HEK293 (cell line): ENCODE results near the gene NXPH1.

Experiments used
- CTCF ChIA-PET: fragments of 350-600 bp; formaldehyde crosslinking; extraction: SDS; loops from one replicate; lab custom pipeline; 2021; ENCODE audit warnings: antibody characterized with exemption; lab: Yijun Ruan, JAX
- POLR2A ChIA-PET: fragments of 300-600 bp; formaldehyde crosslinking; extraction: SDS; loops from one replicate; lab custom pipeline; 2020; ENCODE audit warnings: antibody characterized with exemption, inconsistent platforms; lab: Yijun Ruan, JAX
- H3K27ac ChIP-seq: fragments of 200-500 bp; sonication (Bioruptor generic); 2 replicates; pipeline ENCODE4 v1.5.1; 2014; ENCODE audit warnings: low read depth, low read length, control low read depth, inconsistent platforms; ENCODE audit errors: extremely low read depth
- H3K36me3 ChIP-seq, 2 experiments: fragments of 200-500 bp in 1 of 2; sonication (Bioruptor generic) in 1 of 2; 1 replicate in 1 of 2; 2 replicates in 1 of 2; pipeline ENCODE4 v1.5.1; 2014 to 2017; ENCODE audit warnings: inconsistent platforms in 2 of 2, low read length in 2 of 2; ENCODE audit not compliant: control insufficient read depth in 2 of 2, insufficient read depth in 1 of 2
- H3K4me1 ChIP-seq: fragments of 200-500 bp; sonication (Bioruptor generic); 2 replicates; pipeline ENCODE4 v1.5.1; 2014; ENCODE audit warnings: mild to moderate bottlenecking, low read length, inconsistent platforms; ENCODE audit not compliant: control insufficient read depth, insufficient read depth
- H3K4me3 ChIP-seq: 2 replicates; pipeline ENCODE4 v1.5.1; 2011; ENCODE audit warnings: low read depth, mild to moderate bottlenecking, control low read depth, low read length, moderate library complexity
- H3K9me3 ChIP-seq: fragments of 200-500 bp; sonication (Bioruptor generic); 2 replicates; pipeline ENCODE4 v1.5.1; 2014; ENCODE audit warnings: low read depth, low read length, inconsistent platforms; ENCODE audit not compliant: control insufficient read depth, insufficient read depth
- GFI1B ChIP-seq: fragments of 450-650 bp; formaldehyde crosslinking; IDR thresholded peaks from 2 replicates; pipeline ENCODE4 v1.5.1; 2016; ENCODE audit warnings: missing biosample characterization, missing genetic modification characterization
- GLI2 ChIP-seq: fragments of 450-650 bp; formaldehyde crosslinking; IDR thresholded peaks from 2 replicates; pipeline ENCODE4; 2017; ENCODE audit warnings: missing biosample characterization, missing genetic modification characterization, low read depth, borderline replicate concordance
- IKZF3 ChIP-seq: fragments of 450-650 bp; IDR thresholded peaks from 2 replicates; pipeline ENCODE4 v1.5.0; 2018; ENCODE audit warnings: missing biosample characterization, mild to moderate bottlenecking, missing genetic modification characterization, moderate library complexity
- OVOL3 ChIP-seq: fragments of 450-650 bp; formaldehyde crosslinking; IDR thresholded peaks from 2 replicates; pipeline ENCODE4 v1.5.1; 2016; ENCODE audit warnings: missing biosample characterization, missing genetic modification characterization
- PRDM1 ChIP-seq: fragments of 450-650 bp; formaldehyde crosslinking; IDR thresholded peaks from 2 replicates; pipeline ENCODE4; 2016; ENCODE audit warnings: missing biosample characterization, missing genetic modification characterization
- SP3 ChIP-seq: fragments of 450-650 bp; formaldehyde crosslinking; IDR thresholded peaks from 2 replicates; pipeline ENCODE4 v1.5.1; 2016; ENCODE audit warnings: missing biosample characterization, missing genetic modification characterization
- SP7 ChIP-seq: fragments of 450-650 bp; formaldehyde crosslinking; IDR thresholded peaks from 2 replicates; pipeline ENCODE4 v1.5.1; 2016; ENCODE audit warnings: missing biosample characterization, missing genetic modification characterization
- ZBTB17 ChIP-seq: fragments of 450-650 bp; formaldehyde crosslinking; IDR thresholded peaks from 2 replicates; pipeline ENCODE4 v1.5.1; 2016; ENCODE audit warnings: missing biosample characterization, missing genetic modification characterization
- ZNF138 ChIP-seq: fragments of 450-650 bp; formaldehyde crosslinking; IDR thresholded peaks from 2 replicates; pipeline ENCODE4 v1.5.1; 2016; ENCODE audit warnings: missing biosample characterization, missing genetic modification characterization, borderline replicate concordance
- ZNF221 ChIP-seq: fragments of 450-650 bp; formaldehyde crosslinking; IDR thresholded peaks from 2 replicates; pipeline ENCODE4 v1.5.1; 2017; ENCODE audit warnings: missing biosample characterization, missing genetic modification characterization, borderline replicate concordance
- ZNF248 ChIP-seq: fragments of 450-650 bp; formaldehyde crosslinking; IDR thresholded peaks from 2 replicates; pipeline ENCODE4 v1.5.1; 2017; ENCODE audit warnings: missing biosample characterization, missing genetic modification characterization
- ZNF302 ChIP-seq: fragments of 450-650 bp; formaldehyde crosslinking; IDR thresholded peaks from 2 replicates; pipeline ENCODE4 v1.5.1; 2016; ENCODE audit warnings: missing biosample characterization, missing genetic modification characterization, low read depth
- ZNF521 ChIP-seq: fragments of 450-650 bp; formaldehyde crosslinking; IDR thresholded peaks from 2 replicates; pipeline ENCODE4 v1.5.1; 2017; ENCODE audit warnings: missing biosample characterization, mild to moderate bottlenecking, missing genetic modification characterization
- ZNF544 ChIP-seq: fragments of 450-650 bp; formaldehyde crosslinking; IDR thresholded peaks from 2 replicates; pipeline ENCODE4 v1.5.0; 2017; ENCODE audit warnings: missing biosample characterization, missing genetic modification characterization
- ZNF600 ChIP-seq: fragments of 450-650 bp; formaldehyde crosslinking; IDR thresholded peaks from 2 replicates; pipeline ENCODE4 v1.5.1; 2016; ENCODE audit warnings: missing biosample characterization, missing genetic modification characterization
- ZNF626 ChIP-seq: fragments of 450-650 bp; sonication (Bioruptor Pico); formaldehyde crosslinking; IDR thresholded peaks from 2 replicates; pipeline ENCODE4 v1.5.1; 2018; ENCODE audit warnings: missing biosample characterization, missing genetic modification characterization, inconsistent platforms
- ZNF639 ChIP-seq: fragments of 450-650 bp; formaldehyde crosslinking; IDR thresholded peaks from 2 replicates; pipeline ENCODE4 v1.5.1; 2016; ENCODE audit warnings: missing biosample characterization, missing genetic modification characterization
- ZNF660 ChIP-seq: fragments of 450-650 bp; IDR thresholded peaks from 2 replicates; pipeline ENCODE4 v1.5.1; 2018; ENCODE audit warnings: missing biosample characterization, mild to moderate bottlenecking, missing genetic modification characterization
- ZNF670 ChIP-seq: fragments of 450-650 bp; formaldehyde crosslinking; IDR thresholded peaks from 2 replicates; pipeline ENCODE4 v1.5.1; 2016; ENCODE audit warnings: missing biosample characterization, missing genetic modification characterization, low read depth
- ZNF747 ChIP-seq: fragments of 450-650 bp; formaldehyde crosslinking; IDR thresholded peaks from 2 replicates; pipeline ENCODE4 v1.5.1; 2016; ENCODE audit warnings: missing biosample characterization, missing genetic modification characterization
- ZNF777 ChIP-seq: fragments of 450-650 bp; formaldehyde crosslinking; IDR thresholded peaks from 2 replicates; pipeline ENCODE4 v1.5.1; 2017; ENCODE audit warnings: missing biosample characterization, missing genetic modification characterization, borderline replicate concordance
- ZSCAN5A ChIP-seq: fragments of 450-650 bp; formaldehyde crosslinking; IDR thresholded peaks from 2 replicates; pipeline ENCODE4 v1.5.1; 2016; ENCODE audit warnings: missing biosample characterization, missing genetic modification characterization
- TF ChIP-seq, protein P1 (sequence below): fragments of 450-650 bp; formaldehyde crosslinking; IDR thresholded peaks from 2 replicates; pipeline ENCODE4 v1.5.1; 2017; ENCODE audit warnings: missing biosample characterization, missing genetic modification characterization
- TF ChIP-seq, protein P2 (sequence below): fragments of 450-650 bp; formaldehyde crosslinking; IDR thresholded peaks from 2 replicates; pipeline ENCODE4 v1.5.1; 2016; ENCODE audit warnings: missing biosample characterization, missing genetic modification characterization

Gene NXPH1

DNA sequence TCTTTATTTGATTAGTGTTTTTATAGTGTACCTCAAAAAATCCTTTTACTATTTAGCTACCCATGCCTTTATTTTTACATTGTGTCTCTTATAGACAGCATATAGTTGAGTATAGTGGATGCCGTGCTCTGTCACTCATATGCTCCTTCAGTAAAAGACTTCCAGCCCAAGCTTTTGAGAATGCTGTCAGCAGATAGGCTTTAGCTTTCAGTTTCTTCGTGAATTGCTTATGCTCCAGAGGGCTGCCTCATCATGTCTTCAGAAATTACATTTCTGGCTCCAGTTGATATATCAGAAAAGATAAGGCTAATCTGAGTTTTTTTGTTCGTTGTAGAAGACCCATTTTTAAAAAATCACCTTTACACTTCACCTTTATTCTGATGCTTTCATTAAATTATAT, 332.0 kb downstream of the NXPH1 start (continued):
- TF ChIP-seq GFI1B (tag by site-specific recombination) (no peak), ZNF521 (tag by site-specific recombination) (no peak), ZNF777 (no peak)

- Histone ChIP-seq H3K4me3 (no peak overlapping the region), H3K9me3 (no peaks in the 10 kb centered on the region), H3K27ac (no peak overlapping the region), H3K36me3 (no peaks in the 10 kb centered on the region), H3K4me1 (no peaks in the 10 kb centered on the region)
- ChIA-PET POLR2A (no interaction called here), CTCF (interaction anchor here (0.6 kb wide), 1 partner anchor 21 kb away, joined by 6 read pairs; no protein-coding TSS in a partner anchor)
- no peak for TF ChIP-seq ZNF747 (tag by site-specific recombination)
- no peak for TF ChIP-seq ZNF544 (tag by site-specific recombination)
- TF ChIP-seq, protein P1, sequence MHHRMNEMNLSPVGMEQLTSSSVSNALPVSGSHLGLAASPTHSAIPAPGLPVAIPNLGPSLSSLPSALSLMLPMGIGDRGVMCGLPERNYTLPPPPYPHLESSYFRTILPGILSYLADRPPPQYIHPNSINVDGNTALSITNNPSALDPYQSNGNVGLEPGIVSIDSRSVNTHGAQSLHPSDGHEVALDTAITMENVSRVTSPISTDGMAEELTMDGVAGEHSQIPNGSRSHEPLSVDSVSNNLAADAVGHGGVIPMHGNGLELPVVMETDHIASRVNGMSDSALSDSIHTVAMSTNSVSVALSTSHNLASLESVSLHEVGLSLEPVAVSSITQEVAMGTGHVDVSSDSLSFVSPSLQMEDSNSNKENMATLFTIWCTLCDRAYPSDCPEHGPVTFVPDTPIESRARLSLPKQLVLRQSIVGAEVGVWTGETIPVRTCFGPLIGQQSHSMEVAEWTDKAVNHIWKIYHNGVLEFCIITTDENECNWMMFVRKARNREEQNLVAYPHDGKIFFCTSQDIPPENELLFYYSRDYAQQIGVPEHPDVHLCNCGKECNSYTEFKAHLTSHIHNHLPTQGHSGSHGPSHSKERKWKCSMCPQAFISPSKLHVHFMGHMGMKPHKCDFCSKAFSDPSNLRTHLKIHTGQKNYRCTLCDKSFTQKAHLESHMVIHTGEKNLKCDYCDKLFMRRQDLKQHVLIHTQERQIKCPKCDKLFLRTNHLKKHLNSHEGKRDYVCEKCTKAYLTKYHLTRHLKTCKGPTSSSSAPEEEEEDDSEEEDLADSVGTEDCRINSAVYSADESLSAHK (tag by site-specific recombination) = no peak
- TF ChIP-seq ZNF670 (tag by site-specific recombination) = no peak
- TF ChIP-seq GLI2 (tag by site-specific recombination) = no peak
- TF ChIP-seq ZNF600 (tag by site-specific recombination) = no peak
These were observed 340.1 kb downstream of the NXPH1 start for GRCh38 chr7:8773518-8773917.

- Histone ChIP-seq H3K4me1 (no peaks in the 10 kb centered on the region), H3K36me3 (no peaks in the 10 kb centered on the region), H3K9me3 (no peaks in the 10 kb centered on the region), H3K4me3 (no peak overlapping the region)
- ChIA-PET CTCF (no interaction called here), POLR2A (no interaction called here)
- TF ChIP-seq ZNF302 (tag by site-specific recombination) = no peak
- no peak for TF ChIP-seq ZNF660 (tag by site-specific recombination)
- no peak for TF ChIP-seq SP3 (tag by site-specific recombination)
- TF ChIP-seq ZNF639 = no peak
- TF ChIP-seq ZSCAN5A (tag by site-specific recombination) = no peak
- TF ChIP-seq OVOL3 (tag by site-specific recombination) = no peak
- TF ChIP-seq ZNF626 (tag by site-specific recombination) = no peak
- TF ChIP-seq, all 188 proteins: peak for 0
- H3K27ac ChIP-seq = no peak overlapping the region
These were observed 345.1 kb downstream of the NXPH1 start for GRCh38 chr7:8778459-8778858.

GRCh38 chr7:8781166-8781565, 347.8 kb downstream of the NXPH1 start:
- H3K4me3 ChIP-seq = no peak overlapping the region
- TF ChIP-seq SP7 (no peak), ZBTB17 (tag by site-specific recombination) (no peak), PRDM1 (tag by site-specific recombination) (no peak), ZNF248 (no peak), ZNF221 (tag by site-specific recombination) (no peak), ZNF138 (no peak), IKZF3 (tag by site-specific recombination) (no peak)
- TF ChIP-seq, protein P2, sequence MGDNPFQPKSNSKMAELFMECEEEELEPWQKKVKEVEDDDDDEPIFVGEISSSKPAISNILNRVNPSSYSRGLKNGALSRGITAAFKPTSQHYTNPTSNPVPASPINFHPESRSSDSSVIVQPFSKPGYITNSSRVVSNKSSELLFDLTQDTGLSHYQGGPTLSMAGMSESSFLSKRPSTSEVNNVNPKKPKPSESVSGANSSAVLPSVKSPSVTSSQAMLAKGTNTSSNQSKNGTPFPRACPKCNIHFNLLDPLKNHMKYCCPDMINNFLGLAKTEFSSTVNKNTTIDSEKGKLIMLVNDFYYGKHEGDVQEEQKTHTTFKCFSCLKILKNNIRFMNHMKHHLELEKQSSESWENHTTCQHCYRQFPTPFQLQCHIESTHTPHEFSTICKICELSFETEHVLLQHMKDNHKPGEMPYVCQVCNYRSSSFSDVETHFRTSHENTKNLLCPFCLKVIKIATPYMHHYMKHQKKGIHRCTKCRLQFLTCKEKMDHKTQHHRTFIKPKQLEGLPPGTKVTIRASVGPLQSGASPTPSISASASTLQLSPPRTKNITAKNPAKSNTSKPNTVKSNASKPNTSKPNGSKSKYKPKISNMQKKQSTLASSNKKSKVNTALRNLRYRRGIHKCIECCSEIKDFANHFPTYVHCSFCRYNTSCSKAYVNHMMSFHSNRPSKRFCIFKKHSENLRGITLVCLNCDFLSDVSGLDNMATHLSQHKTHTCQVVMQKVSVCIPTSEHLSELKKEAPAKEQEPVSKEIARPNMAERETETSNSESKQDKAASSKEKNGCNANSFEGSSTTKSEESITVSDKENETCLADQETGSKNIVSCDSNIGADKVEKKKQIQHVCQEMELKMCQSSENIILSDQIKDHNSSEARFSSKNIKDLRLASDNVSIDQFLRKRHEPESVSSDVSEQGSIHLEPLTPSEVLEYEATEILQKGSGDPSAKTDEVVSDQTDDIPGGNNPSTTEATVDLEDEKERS (tag by site-specific recombination) = no peak
- no peak overlapping the region for H3K27ac ChIP-seq
- ChIA-PET POLR2A (no interaction called here), CTCF (no interaction called here)
- H3K9me3 ChIP-seq = no peaks in the 10 kb centered on the region
- no peaks in the 10 kb centered on the region for H3K4me1 ChIP-seq
- H3K36me3 ChIP-seq = no peaks in the 10 kb centered on the region
